Muscle layer of duodenum (tissue), 2 donors: Measurements from ENCODE around the gene SMC1B.
"Not testable (repeated sequence)": the region's sequence is repeated elsewhere in the genome, so short reads cannot be mapped to it uniquely, and the experiment has no call there.

Experiments used
- H3K27ac ChIP-seq: one replicate; pipeline ENCODE4 v1.7.0; 2013; ENCODE audit warnings: mild to moderate bottlenecking, low read length
- H3K27me3 ChIP-seq: one replicate; pipeline ENCODE4 v1.7.0; 2013; ENCODE audit warnings: low read depth, mild to moderate bottlenecking, control low read depth, low read length
- H3K36me3 ChIP-seq, 2 donors: one replicate each; pipeline ENCODE4 v1.7.0; 2013; ENCODE audit warnings: low read length in 2 of 2, control low read depth in 1 of 2, mild to moderate bottlenecking in 1 of 2; ENCODE audit not compliant: insufficient read depth in 2 of 2, control insufficient read depth in 1 of 2
- H3K4me1 ChIP-seq, 2 donors: one replicate each; pipeline ENCODE4 v1.7.0; 2013; ENCODE audit warnings: low read length in 2 of 2, mild to moderate bottlenecking in 2 of 2, control low read depth in 1 of 2, moderate library complexity in 1 of 2; ENCODE audit not compliant: insufficient read depth in 2 of 2, control insufficient read depth in 1 of 2
- H3K4me3 ChIP-seq, 2 donors: one replicate each; pipeline ENCODE4 v1.7.0; 2013; ENCODE audit warnings: low read length in 2 of 2, low read depth in 1 of 2, mild to moderate bottlenecking in 1 of 2
- H3K9me3 ChIP-seq, 2 donors: one replicate each; pipeline ENCODE4 v1.7.0; 2013; ENCODE audit warnings: low read length in 2 of 2, control low read depth in 1 of 2, mild to moderate bottlenecking in 1 of 2; ENCODE audit not compliant: control insufficient read depth in 1 of 2
- donor health status: healthy.

Gene SMC1B

GRCh38 chr22:45306139-45306538, 107.3 kb downstream of the SMC1B start:
- H3K27ac ChIP-seq: no peak overlapping the region
- no peaks in the 10 kb centered on the region for H3K27me3 ChIP-seq
- no peak overlapping the region for H3K4me3 ChIP-seq
- peaks cover 5 to 16% of the 10 kb centered on the region in 2 donors for H3K4me1 ChIP-seq
- H3K9me3 ChIP-seq: no peaks in the 10 kb centered on the region
- no peaks in the 10 kb centered on the region for H3K36me3 ChIP-seq

- no peaks in the 10 kb centered on the region for H3K9me3 ChIP-seq
- no peaks in the 10 kb centered on the region for H3K36me3 ChIP-seq
- no peaks in the 10 kb centered on the region for H3K27me3 ChIP-seq
- peaks cover 0 to 10% of the 10 kb centered on the region in 2 donors for H3K4me1 ChIP-seq
- H3K27ac ChIP-seq: no peak overlapping the region
- no peak overlapping the region for H3K4me3 ChIP-seq
These were observed 107.8 kb downstream of the SMC1B start for GRCh38 chr22:45305456-45306075.

- H3K4me1 ChIP-seq: peaks cover 0 to 8% of the 10 kb centered on the region in 2 donors
- H3K27ac ChIP-seq: no peak overlapping the region
- H3K9me3 ChIP-seq: no peaks in the 10 kb centered on the region
- H3K36me3 ChIP-seq: no peaks in the 10 kb centered on the region
- H3K4me3 ChIP-seq: no peak overlapping the region
- no peaks in the 10 kb centered on the region for H3K27me3 ChIP-seq
These were observed 108.4 kb downstream of the SMC1B start for GRCh38 chr22:45304971-45305370.

- H3K4me1 ChIP-seq: no peaks in the 10 kb centered on the region
- no peaks in the 10 kb centered on the region for H3K27me3 ChIP-seq
- no peaks in the 10 kb centered on the region for H3K36me3 ChIP-seq
- H3K27ac ChIP-seq: no peak overlapping the region
- no peaks in the 10 kb centered on the region for H3K9me3 ChIP-seq
- H3K4me3 ChIP-seq: no peak overlapping the region
These were observed 110.2 kb downstream of the SMC1B start for GRCh38 chr22:45303181-45303580.

- Histone ChIP-seq H3K4me1 (no peaks in the 10 kb centered on the region), H3K4me3 (no peak overlapping the region), H3K36me3 (no peaks in the 10 kb centered on the region), H3K27me3 (no peaks in the 10 kb centered on the region), H3K9me3 (no peaks in the 10 kb centered on the region), H3K27ac (no peak overlapping the region)
These were observed 110.6 kb downstream of the SMC1B start for GRCh38 chr22:45302751-45303150.

GRCh38 chr22:45298934-45299505, 114.4 kb downstream of the SMC1B start:
- Histone ChIP-seq H3K27ac (no peak overlapping the region), H3K4me3 (no peak overlapping the region), H3K4me1 (no peaks in the 10 kb centered on the region), H3K36me3 (no peaks in the 10 kb centered on the region), H3K27me3 (no peaks in the 10 kb centered on the region), H3K9me3 (no peaks in the 10 kb centered on the region)

- H3K4me1 ChIP-seq: no peaks in the 10 kb centered on the region
- H3K27ac ChIP-seq: no peak overlapping the region
- H3K36me3 ChIP-seq: no peaks in the 10 kb centered on the region
- H3K27me3 ChIP-seq: no peaks in the 10 kb centered on the region
- no peak overlapping the region for H3K4me3 ChIP-seq
- H3K9me3 ChIP-seq: no peaks in the 10 kb centered on the region
These were observed 116.6 kb downstream of the SMC1B start for GRCh38 chr22:45296628-45297297.

GRCh38 chr22:45295492-45295891, 117.9 kb downstream of the SMC1B start:
- Histone ChIP-seq H3K27ac (no peak overlapping the region), H3K36me3 (no peaks in the 10 kb centered on the region)

GRCh38 chr22:45295004-45295403, 118.4 kb downstream of the SMC1B start:
- not testable (repeated sequence) for H3K27ac ChIP-seq, H3K36me3 ChIP-seq, H3K4me3 ChIP-seq, H3K9me3 ChIP-seq, H3K4me1 ChIP-seq, H3K27me3 ChIP-seq

More at GRCh38 chr22:45295492-45295891, 117.9 kb downstream of the SMC1B start:
- Histone ChIP-seq H3K27me3 (no peaks in the 10 kb centered on the region), H3K9me3 (no peaks in the 10 kb centered on the region), H3K4me1 (no peaks in the 10 kb centered on the region), H3K4me3 (no peak overlapping the region)
